IPS-18c (cell line): ENCODE results near the gene DNAH14.

Experiments used
- H3K4me3 ChIP-seq: 2 replicates; pipeline ENCODE4 v1.7.0; 2013; ENCODE audit warnings: low read depth, mild to moderate bottlenecking, low read length, moderate library complexity; ENCODE audit not compliant: insufficient read depth
- H3K9me3 ChIP-seq: one replicate; pipeline ENCODE4 v1.6.1; 2013; ENCODE audit warnings: mild to moderate bottlenecking, low read length, moderate library complexity; ENCODE audit not compliant: control insufficient read depth, insufficient read depth

Gene DNAH14

DNA sequence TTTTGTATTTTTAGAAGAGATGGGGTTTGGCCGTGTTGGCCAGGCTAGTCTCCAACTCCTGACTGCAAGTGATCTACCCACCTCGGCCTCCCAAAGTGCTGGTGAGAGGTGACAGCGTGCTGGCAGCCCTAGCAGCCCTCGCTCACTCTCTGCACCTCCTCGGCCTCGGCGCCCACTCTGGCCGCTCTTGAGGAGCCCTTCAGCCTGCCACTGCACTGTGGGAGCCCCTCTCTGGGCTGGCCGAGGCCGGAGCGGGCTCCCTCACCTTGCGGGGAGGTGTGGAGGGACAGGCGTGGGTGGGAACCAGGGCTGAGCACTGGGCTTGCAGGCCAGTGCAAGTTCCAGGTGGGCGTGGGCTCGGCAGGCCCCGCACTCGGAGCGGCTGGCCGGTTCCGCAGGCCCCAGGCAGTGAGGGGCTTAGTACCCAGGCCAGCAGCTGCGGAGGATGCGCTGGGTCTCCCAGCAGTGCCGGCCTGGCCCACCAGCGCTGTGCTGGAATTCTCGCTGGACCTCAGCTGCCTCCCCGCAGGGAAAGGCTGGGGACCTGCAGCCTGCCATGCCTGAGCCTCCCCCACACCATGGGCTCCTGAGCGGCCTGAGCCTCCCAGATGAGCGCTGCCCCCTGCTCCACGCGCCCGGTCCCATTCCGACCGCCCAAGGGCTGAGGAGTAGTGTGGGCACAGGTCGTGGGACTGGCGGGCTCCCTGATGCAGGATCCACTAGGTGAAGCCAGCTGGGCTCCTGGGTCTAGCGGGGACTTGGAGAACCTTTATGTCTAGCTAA, 501.8 kb downstream of the DNAH14 start:
- Histone ChIP-seq H3K4me3 (no peak overlapping the region), H3K9me3 (peaks cover 3% of the 10 kb centered on the region)

DNA sequence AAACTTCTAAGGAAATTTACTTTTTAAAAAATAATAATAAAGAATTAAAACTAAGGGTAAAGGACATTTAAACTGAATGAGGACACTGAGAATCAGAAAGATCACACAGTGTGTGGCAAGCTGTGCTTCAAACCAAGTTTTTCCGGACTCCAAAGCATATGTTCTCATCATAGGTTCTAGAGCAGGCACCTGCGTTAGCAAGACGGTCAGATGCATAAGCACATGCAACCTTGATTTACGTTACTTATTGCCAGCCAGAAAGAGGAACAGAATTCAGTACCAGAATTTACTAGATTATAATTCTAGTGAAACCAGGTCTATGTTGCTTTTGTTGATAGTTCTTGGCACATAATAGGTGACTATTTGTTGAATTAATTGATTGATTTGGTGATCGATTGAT, 504.6 kb downstream of the DNAH14 start:
- H3K4me3 ChIP-seq = no peak overlapping the region
- H3K9me3 ChIP-seq = peaks cover 3% of the 10 kb centered on the region

DNA sequence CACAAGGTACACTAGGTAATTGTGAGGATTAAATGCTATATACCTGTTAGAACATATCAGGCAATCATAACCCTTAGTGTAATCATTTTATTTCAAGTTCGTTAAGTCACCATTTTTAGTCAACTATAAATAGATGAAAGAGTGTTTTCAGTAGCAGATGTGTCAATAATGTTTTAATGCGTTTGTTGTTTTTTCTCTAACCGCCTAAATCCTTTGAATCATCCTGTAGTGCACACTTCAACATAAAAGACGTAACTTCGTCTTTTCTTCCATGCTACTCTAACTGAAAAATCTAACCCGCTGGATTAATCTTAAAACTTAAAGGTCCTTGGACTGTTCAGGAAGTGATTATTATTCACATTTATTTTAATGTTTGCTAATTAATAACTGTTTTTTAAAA, 505.6 kb downstream of the DNAH14 start:
- H3K4me3 ChIP-seq = no peak overlapping the region

DNA sequence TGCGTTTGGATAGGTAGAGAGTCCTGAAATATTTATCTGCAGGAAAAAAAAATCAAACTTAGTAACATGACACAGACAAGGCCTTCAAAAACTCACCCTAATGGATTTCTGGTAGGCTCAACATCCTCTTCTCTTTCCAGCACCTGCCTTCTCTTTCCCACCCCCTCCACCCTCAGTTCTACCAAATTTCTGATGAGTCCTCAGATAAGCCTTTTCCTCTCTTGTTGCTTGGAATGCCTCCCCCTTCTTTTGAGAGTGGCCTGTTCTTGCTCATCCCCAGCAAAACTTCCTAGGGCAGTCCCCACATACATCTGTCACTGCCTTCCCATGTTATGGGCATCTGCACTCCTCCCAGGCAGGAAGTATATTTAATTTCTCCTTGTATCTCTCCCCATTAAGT, 506.0 kb downstream of the DNAH14 start:
- H3K4me3 ChIP-seq = no peak overlapping the region
- peaks cover 3% of the 10 kb centered on the region for H3K9me3 ChIP-seq

More for the DNA sequence above, 505.6 kb downstream of the DNAH14 start:
- H3K9me3 ChIP-seq = peaks cover 3% of the 10 kb centered on the region

DNA sequence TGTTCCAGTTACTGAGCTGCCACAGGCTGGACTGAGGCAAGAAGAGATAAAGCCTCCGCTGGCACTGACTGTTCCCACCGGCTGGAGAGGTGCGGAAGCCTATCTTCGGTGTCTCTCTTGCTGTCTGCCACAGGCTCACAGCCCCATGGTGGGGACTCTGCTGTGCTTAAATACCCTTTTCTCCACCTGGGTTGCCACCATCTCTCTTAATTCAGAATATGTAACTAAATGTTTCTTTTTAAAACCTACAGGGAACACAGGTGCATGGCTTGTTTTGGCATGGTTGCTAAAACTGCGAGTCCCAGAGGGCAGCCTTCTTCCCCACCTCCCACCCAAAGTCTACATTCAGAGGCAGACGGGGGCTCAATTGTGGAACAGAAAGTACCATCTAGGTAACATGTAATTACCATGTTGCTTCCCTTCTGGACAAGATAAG, 506.5 kb downstream of the DNAH14 start:
- H3K4me3 ChIP-seq = no peak overlapping the region
- H3K9me3 ChIP-seq = peaks cover 2% of the 10 kb centered on the region

DNA sequence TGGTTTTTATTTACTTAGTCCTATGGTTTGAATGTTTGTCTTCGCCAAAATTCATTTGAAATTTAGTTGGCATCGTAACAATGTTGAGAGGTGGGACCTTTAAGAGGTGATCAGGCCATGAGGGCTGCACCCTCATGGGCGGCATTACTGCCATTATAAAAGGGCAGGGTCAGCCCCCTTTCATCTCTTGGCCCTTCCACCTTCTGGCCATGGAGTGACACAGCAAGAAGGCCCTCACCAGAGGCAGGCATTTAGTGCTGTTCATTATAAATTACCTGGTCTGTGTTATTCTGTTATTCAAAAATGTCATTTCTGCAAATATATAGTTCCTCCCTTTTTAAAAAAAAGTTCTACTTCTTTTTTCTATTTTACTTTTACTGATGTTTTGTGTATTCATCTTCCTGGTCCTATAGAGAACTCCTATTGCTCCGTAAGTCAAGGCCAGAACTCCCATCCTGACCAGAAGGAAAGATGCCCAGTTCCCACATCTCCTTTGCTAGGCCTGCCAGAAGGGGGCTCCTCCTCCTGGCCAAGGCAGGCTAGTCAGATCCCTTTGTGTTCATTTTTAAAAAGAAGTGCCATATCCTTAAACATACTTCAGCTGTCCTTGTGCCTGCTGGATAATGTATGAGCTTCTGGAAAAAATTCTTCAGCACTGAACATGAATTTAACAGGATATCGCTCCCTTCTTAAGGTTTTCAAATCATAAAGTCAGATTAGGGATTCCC, 508.4 kb downstream of the DNAH14 start:
- no peak overlapping the region for H3K4me3 ChIP-seq
- no peaks in the 10 kb centered on the region for H3K9me3 ChIP-seq

DNA sequence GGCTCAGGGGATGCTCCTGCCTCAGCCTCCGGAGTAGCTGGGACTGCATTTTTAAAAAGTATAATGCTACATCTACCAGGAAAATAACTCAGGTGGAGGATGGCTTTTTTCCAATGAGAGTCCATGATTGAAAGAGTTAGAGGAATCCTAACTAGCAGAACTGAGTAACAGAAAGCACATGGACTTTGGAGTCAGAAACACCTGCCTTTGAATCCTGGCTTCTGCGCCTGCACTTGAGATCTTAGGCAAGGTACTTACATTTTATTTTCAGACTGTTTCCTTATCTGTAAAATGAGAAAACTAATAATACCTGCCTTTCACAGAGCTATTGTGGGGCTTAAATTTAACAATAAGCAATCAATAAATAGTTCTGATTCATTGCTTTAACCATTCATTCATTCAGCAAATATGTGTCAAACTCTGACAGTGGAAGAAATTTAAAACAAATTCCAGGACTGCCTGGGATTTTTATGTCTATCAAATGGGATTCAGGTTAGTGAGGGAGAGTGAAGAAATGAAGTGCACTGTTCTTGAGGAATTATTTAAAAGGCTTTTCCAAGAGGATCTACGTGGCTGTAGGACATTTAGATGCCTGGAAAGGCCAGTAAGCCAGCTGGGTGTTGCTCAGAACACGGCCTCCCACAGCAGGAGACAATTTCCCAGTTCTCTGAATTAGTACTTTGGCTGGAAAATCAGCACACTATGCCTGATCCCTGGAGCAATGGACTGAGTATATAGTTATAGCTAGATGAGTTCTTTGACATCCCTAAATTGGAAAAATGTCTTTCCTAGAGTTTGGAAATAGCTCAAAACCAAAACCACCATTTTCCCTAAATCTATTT, 511.1 kb downstream of the DNAH14 start:
- Histone ChIP-seq H3K4me3 (no peak overlapping the region), H3K9me3 (no peaks in the 10 kb centered on the region)

DNA sequence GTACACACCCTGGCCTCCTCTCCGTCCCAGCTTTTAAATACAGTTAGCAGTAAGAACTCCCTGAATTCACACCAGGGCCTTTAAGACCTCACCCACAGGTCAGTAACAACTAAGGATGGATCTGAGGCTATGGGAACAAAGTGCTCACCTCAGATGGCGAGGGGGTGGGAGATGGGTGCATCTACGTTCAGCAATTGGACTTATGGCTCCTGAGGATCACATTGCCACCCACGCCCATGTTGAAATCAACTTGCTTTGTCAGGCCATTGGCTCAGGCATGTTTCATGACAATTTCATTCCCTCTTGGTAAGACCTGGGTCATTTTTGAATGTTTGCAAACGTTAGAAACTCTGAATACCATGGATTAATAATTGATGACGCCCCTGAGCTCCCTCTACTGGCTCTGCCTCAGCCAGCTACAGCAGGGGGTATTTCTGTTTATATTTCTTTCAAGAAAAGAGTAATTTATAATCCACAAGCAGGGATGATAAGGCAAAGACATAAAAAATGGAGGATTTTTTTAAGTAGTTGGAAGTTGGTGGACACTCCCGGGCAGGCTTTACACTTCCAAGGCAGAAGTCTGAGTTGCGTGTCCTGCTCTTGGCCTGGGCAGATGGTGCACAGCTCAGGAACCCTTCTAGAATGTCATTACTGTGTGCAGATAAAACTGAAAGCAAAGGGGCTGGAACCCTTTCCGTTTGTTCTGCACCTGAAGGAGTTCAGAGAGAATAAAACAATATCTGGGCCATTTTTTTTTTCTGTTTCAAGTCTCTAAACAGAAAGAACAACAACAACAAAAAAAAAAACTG, 512.0 kb downstream of the DNAH14 start:
- Histone ChIP-seq H3K4me3 (no peak overlapping the region), H3K9me3 (no peaks in the 10 kb centered on the region)

DNA sequence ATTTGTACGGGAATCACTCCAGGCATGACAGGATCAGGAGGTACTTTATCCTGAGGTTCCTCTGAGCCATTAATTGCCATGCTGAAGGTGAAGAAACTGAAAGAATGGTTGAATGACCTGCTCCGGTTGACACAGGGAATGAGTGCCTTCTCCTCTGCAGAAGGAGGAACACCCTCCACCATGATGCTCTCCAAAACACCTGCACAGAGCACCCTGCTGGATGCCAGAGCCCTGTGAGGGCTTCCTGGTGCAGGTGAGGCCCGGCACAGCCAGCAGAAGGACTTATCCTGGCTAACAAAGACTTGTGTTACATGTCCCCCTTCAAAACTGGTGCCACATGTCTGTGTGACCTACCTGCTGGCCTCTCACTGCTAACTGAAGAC, 512.6 kb downstream of the DNAH14 start:
- no peaks in the 10 kb centered on the region for H3K9me3 ChIP-seq
- no peak overlapping the region for H3K4me3 ChIP-seq

DNA sequence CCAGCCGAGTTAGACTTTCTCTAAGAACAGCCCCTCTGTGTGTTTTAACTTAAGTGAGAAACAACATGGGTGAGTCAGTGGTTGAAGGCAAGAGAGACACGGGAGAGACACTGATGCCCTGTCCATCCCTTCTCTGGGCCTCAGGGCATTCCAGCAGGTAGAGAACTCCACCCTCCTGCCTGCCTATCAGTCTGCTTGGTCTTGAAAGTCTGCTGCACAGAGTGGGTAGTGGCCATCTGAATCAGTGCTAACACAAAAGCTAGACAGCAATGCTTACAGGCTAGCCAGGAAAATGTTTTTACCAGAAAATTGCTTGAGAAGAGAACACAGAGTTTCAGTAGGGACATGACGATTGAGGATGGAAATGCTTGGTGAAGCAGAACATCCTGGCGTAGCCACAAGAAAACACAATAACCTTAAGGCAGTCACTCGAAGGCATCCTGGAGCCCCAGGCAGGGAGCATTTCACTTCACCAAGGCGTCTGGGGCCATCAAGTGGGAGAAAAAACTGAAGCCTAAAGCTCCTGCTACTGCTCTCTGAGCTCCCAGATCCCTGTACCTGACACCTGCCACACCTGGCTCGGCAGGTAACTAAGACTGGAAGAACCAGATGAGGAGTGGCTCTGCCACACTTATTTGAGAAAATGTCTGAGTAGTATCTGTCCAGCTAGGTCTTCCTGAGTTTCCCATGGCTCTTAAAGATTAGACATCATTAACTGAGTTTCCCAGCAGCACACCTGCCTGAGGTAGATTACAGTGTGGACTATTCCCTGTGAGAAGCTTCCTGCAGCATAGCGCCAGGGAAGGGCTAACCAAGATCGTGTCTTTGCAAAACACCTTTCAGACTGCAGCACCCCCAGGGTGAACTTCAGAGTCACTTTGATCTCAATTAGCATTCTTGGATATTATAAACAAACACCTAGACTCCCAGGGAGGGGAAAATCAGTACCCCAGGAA, 516.4 kb downstream of the DNAH14 start:
- Histone ChIP-seq H3K4me3 (no peak overlapping the region), H3K9me3 (no peaks in the 10 kb centered on the region)

DNA sequence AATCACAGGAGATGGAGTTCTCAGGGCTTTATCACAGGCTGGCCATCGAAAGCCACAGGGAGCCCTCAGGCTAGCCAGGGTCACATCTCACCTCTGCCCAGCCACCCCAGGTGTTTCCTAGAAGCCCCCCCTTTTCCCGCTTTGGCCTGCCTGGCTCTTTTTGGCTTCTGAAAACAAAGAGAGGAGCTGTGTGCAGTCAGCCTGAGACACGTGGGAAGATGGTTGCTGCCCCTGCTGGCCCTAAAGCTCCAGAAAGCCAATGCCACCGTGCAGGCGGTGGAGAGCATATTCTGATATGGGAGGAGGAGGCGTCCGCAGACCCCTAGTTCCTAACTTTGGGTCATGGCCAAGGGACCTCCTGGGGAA, 517.1 kb downstream of the DNAH14 start:
- no peak overlapping the region for H3K4me3 ChIP-seq

DNA sequence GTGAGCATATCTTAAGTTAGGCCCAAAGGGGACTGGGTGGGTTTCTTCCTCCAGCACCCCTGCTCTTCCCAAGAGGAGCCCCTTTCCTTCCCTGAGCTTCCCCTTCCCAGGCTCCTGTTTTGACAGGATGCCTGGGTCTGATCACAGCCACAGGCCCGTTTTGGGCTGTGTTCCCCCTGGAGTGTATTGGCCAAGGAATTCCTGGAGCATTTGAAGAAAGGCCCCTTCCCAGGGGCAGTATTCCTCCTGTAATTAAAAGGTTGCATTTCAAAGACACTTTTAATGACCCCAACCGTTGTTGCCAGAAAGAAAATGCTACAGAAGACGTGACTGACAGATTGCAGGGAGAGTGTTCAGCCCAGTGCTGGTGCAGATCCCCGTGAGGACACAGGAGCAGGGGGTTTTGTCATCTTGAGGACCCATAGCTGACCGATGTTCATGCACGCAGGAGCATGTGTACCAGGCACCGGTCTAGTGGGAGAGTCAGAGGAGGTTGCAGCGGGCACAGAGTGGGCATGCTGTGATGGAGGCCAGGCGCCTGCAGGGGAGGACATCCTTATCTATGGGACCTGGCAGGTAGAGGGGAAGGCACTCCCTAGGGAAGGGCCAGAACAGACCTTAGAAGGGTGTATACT, 517.6 kb downstream of the DNAH14 start:
- H3K9me3 ChIP-seq = no peaks in the 10 kb centered on the region
- H3K4me3 ChIP-seq = no peak overlapping the region

More for the DNA sequence above, 517.1 kb downstream of the DNAH14 start:
- H3K9me3 ChIP-seq = no peaks in the 10 kb centered on the region

DNA sequence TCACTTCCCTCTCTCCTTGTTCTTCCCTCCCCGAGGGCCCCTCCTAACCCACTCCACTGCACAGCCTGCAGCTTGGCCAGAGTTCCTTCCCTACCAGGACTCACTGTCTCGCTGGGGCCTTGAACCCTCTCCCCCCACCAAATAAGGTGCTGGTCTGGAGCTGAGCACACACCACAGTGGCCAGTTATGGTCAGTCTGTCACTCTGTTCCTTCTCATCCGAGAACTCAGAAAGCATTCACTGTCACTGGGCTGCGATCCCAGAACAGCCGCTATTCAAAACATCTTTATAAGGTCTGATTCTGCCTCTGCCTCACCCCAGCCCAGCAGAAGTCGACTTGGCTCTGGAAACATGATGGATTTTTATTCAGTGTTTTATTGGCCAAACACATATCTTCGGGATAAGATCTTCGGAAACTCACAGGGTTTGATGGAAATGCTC, 518.2 kb downstream of the DNAH14 start:
- no peak overlapping the region for H3K4me3 ChIP-seq
- no peaks in the 10 kb centered on the region for H3K9me3 ChIP-seq

DNA sequence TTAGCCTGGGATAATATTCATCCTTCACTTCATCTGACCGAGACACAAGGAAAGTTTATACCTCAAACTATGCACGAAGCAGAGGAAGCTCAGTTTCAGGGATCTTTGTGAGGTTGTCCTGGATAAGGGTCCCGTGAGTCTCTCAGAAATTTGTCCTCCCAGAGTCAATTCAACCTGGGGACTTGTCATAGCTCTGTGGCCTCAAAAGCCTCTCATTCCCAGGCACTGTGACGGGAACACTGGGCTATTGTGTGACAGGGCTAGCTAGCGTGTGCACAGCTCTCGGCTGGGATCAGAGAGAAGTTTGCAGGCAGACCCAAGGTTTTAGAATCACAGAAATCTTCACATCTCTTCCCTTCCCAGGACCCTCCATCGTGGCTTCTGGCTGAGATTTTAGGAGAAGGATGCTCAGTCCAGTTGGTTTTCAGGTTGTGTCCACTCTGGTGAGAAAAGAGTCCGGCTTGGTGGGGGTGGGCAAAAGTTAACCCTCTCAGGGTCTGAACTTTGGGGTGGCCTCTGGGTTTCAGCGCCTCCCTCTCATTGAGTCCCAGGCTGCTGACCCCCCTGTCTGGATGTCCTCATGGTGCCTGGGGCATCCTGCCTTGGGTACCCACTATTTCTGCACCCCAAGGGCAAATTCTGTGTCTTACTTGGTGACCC, 518.8 kb downstream of the DNAH14 start:
- H3K9me3 ChIP-seq = no peaks in the 10 kb centered on the region

More for the DNA sequence above, 518.8 kb downstream of the DNAH14 start:
- H3K4me3 ChIP-seq = no peak overlapping the region
